ENCODE results near the gene HSBP1L1.
"Not testable (repeated sequence)": the region's sequence is repeated elsewhere in the genome, so short reads cannot be mapped to it uniquely, and the experiment has no call there.

HSBP1L1 gene

DNA sequence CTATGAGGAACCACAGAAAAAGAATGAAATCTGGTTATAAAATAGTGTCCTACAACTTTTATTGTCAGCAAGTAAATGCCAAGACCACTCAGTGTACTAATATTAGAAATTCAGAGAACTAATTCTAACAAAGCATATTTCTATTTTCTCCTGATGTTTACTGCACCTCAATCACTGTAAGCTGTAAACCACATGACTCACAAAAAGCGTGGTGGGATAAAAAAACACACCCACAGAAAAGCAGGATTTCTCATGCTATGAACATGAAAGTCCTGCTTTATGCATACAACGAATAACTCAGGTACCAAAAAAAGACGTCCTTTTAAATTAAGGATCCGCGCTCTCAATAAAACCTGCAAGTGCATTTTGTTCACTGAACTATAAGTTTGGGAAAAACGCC, 23.1 kb downstream of the HSBP1L1 start:
- DNase-seq = no peak

DNA sequence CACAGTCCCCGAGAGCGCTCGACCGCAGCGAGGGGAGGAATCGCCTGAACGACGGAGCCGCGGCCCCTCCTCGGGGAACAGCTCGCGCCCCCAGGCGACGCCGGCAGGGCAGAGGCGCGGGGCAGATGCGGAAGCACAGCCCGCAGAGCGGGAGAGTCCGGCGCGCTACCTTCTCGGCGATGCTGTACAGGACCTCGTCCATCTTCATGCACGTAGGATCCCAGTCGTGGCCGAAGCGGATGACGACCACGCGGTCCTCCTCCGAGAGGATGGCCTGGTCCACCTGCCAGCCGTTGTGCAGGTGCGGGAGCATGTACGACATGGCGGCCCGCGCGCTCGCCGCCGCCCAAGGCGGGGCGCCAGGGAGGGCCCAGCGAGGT, 23.6 kb downstream of the HSBP1L1 start:
- DNase-seq = no peak

DNA sequence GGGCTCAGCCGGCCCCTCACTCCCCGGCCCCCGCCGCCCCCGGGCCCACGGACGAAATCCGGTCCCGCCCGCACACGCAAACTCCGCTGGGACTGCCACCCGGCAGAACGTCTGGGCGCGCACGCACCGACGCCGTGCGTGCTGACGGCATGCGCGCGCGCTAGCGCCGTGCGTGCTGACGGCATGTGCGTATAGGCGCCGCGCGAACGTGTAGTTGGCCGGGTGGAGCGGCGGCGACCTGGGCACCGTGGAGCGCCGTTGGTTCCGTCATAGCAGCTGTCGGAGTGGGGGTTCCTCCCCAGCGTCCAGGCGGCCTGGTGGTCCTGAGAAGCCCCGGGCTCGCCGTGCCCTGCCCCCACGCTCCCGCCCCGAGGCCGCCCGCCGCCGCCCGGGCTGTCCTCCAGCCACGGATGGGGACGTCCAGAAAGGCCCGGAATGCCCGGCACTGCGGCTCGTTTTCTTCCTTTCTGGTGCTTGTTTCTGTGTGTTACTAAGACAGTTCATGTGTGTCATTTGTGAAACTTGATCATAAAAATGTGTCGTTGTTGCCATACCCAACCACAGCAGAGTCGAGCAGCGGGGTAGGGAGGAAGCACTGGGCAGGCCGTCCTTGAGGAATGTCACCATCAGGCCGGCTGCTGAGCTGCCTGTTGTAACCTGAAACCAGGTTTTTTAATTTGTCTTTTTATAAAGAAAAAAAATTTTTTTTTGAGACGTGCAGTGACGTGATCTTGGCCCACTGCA, 24.2 kb downstream of the HSBP1L1 start, which contains the start of gene TXNL4A:
Gene TXNL4A (minus strand): TSS at position 113 of the 744 bp plus-strand sequence. CDS start 171 bp downstream, outside the sequence.
- DNase-seq = peak; percentile 36

DNA sequence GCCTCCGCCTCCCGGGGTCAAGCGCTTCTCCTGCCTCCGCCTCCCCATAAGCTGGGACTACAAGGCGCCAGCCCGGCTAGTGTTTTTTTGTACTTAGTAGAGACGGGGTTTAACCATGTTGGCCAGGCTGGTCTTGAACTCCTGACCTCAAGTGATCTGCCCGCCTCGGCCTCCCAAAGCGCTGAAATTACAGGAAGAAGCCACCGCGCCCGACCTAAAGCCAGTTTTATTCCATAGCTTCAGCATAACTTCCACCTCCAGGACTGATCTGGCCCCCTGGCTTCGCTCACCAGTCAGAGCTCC, 24.7 kb downstream of the HSBP1L1 start:
- DNase-seq = no peak

DNA sequence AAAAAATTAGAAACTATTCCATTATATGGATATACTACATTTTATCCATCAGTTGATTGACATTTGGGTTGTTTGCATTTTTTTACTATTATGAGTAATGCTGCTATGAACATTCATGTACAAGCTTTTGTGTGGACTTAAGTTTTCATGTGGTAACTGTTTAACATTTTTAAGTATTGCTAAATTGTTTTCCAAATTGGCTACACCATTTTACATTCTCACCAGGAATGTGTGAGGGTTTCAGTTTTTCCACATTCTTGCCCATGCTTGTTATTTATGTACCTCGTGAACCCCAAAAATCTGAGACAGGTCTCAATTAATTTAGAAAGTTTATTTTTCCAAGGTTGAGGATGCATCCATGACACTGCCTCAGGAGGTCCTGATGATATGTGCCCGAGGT, 27.1 kb downstream of the HSBP1L1 start:
- DNase-seq = no peak

DNA sequence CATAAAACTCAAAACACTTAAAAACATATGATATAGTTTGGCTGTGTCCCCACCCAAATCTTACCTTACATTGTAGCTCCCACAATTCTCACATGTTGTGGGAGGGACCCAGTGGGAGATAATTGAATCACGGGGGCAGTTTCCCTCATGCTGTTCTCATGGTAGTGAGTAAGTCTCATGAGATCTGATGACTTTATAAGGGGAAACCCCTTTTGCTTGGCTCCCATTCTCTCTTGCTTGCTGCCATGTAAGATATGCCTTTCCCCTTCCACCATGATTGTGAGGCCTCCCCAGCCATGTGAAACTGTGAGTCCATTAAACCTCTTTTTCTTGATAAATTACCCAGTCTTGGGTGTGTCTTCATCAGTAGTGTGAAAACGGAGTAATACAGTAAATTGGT, 35.3 kb downstream of the HSBP1L1 start:
- DNase-seq = not testable (repeated sequence)

DNA sequence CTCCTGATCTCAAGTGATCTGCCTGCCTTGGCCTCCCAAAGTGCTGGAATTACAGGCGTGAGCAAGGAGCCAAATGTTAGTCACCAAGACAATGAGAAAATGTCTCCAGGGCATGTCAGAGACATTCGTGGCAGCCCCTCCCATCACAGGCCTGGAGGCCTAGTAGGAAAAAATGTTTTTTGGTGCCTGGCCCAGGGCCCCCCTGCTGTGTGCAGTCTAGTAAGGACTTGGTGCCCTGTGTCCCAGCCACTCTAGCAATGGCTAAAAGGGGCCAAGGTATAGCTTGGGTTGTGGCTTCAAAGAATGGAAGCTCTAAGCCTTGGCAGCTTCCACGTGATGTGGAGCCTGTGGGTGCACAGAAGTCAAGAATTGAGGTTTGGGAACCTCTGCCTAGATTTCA, 36.4 kb downstream of the HSBP1L1 start:
- no peak for DNase-seq

DNA sequence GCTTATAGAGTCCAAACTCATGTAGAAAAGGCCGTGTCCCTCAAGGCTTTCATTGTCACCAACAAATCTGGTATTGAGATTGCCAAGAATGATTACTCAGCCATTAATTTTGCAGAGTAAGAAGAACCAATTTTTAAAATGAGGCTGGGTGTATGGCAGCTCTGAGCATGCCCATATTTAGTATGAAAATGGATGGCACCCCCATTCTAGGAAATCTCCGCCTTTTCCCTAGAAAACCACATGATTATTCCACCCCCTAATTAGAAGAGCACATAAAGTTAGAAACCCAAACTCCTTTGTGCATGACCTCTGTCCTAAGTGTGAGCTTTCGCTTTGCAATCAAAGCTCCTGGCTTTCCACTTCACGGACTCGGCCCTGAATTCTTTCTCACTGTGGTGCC, 38.0 kb downstream of the HSBP1L1 start:
- no peak for DNase-seq

DNA sequence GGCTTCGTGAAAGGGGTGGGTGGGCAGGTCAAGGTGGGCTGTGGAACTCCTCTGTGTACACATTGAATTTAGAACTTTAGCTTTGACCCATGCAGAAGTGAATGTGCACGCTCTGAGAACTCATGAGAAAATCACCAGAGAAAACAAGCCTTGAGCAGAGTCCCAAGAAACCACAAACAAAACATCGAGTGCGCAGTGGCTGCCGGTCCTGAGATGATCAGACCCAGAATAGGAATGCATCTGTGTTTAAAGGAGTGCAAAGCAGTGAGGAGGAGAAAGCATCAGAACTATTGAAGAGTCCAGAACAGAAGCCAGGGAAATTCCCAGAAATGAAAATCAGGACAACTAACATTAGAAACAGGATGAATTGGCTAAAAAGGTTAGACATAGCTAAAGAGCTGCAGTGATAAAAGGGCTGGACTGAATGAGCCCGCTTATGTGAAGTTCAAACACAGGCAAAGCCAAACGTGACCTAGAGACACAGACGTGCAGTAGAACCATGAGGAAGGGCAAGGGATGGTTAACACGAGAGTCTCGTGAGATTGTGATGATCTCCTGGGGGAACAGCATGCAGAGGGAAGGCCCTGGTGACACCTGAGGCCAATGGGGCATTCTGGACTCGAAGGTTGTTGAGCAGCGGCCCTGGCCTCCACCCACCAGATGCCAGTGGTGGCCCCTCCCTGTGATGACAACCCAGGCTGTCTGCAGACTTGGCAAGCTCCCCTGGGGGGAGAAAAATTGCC, 40.3 kb downstream of the HSBP1L1 start:
- no peak for DNase-seq

DNA sequence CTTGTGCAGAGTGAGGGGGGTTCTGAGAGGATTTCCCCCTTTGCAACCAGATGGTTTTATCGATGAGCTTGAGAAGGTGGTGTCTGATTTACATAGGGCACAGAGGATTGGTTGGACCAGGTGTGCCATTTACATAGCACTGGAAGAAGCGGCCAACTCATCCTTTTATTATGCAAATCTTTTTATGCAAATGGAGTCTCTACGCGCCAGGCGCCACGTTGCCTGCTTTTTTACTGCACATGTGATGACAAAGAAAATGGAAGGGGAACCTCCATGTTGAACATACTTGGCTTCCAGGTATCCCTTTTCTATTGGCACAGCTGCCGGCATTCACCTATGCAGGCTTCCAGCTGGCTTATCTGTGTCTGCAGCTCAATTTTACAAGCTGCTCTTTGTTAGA, 42.3 kb downstream of the HSBP1L1 start:
- no peak for DNase-seq

DNA sequence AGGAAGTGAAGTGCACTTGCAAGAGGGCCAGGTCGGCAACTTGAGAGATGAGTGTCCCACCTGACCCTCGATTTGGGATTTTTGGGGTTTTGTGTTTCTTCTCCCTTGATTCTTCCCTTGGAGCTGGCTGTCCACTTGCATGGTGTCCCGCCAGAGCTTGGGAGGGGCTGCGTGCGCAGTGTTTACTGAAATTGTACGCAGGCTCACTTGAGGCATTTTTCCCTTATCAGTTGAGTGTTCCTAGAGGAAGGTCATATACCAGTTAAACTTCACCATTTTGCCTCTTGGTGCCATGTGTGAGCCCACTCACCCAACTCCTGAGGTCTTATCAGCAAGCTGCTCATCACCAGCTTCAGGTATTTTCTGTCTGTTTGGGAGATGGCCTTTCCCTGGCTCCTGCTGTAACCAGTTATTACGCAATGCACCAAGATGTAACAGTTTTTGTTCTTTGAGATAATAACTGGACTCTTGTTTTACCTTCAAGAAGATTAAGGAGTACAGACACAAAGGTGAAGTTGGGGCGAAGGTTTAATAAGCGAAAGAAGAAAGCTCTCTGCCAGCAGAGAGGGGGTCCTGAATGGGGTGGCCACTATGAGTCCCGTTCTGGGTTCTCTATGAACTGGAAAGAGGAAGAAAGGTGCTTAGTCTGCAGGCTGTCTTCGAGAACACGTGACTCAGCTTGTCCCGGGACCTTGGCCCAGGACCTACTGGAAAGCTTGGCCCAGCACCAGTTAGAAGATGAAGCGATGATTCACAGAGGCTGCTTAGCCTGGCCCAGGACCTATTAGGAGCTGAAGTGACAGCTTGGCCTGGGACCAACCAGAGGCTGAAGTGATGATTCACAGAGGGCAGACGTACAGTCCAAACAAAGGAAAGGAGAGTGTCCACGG, 45.5 kb downstream of the HSBP1L1 start:
- peak; percentile 46 for DNase-seq

DNA sequence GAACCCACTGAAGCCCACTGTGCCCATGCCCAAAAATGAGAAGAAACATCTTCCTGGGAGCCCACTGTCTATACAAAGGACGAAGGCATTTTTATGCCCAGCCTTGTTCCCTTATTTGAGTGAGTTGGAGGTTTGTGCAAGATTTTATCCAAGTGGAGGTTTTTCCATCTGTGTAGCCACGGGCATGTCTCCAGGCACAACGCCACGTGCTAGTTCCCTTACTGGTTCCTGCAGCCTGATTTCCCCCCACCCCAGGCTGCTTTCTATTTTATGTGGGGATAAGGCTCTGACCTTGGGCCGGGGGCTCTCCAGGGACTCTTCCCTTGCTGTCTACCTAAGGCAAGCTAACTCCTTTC, 46.1 kb downstream of the HSBP1L1 start:
- no peak for DNase-seq

DNA sequence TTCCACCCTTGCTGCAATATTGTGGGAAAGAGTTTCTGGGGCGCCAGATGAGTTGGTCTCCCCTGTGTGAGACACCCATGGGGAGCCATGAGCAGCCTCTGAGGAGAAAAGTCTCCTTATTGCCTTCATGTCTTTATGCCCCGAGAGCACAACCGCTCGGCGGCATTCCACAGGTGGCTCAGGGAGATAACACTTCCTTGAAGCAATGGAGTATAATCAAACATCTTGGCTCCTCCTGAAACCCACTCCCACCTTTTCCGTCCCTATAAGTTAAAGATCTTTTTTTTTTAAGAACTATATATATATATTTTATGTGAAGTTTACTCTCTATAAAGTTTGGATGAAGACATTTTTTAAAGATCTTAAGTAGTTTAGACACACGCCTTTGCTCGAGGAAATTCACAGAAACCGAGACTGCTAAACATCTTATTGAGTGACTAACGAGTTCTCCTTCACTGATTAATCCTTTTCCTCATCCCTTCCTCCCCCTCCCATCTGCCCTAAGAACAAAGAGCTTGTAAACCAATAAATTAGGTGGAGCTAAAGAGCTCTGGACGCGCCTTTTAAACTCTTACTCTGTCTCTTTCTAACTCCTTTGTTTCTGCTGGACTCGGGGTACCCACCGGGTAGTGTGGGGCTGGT, 47.2 kb downstream of the HSBP1L1 start:
- DNase-seq = not testable (repeated sequence)

DNA sequence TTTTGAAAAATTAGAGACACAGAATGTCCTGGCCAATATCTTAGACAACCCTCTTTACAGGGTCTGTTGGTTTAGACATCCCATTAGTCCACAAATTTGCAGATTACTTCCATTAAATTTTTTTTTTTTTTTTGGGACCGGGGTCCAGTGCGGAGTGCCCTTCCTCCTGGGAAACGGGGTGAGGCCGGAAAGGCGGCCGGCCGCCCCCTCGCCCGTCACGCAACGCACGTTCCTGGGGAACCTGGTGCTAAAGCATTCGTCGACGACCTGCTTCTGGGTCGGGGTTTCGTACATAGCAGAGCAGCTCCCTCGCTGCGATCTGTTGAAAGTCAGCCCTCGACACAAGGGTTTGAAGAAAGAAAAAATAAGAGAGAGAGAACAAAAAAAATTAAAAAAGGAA, 48.3 kb downstream of the HSBP1L1 start:
- DNase-seq = no peak

Data from DMS 273 treated with DMSO at 0.1 percent for 48 hours (cell line).